CD4-positive, CD25-positive, alpha-beta regulatory T cell (primary cell): ENCODE measurements around the gene FOXP1. TPM values are rescaled to one million over a fixed set of nuclear protein-coding genes. Genes with fewer than 3 reads are reported as not detected.
A peak's percentile ranks its signal among the peaks of the same experiment; 100 is the strongest.

Experiments used
- ATAC-seq, 2 donors: fragments of 150-1000 bp; cut with Tn5 transposase; one replicate each; pipeline ENCODE4 v1.10.0; 2021; ENCODE audit warnings: low read depth in 2 of 2, moderate number of reproducible peaks in 2 of 2, moderate library complexity in 1 of 2
- DNase-seq, 3 donors: peaks; one replicate each; pipeline versions ENCODE4 v3.0.0 to v3.0.0-alpha.2; 2012 to 2022; ENCODE audit warnings: mixed read lengths in 1 of 3
- H3K27ac ChIP-seq: one replicate; pipeline ENCODE4 v1.7.0; 2013; ENCODE audit warnings: mild to moderate bottlenecking, low read length; ENCODE audit not compliant: insufficient read depth, poor library complexity, severe bottlenecking
- H3K27me3 ChIP-seq: one replicate; pipeline ENCODE4 v1.7.0; 2013; ENCODE audit warnings: low read length; ENCODE audit not compliant: control insufficient read depth, insufficient read depth
- H3K36me3 ChIP-seq: one replicate; pipeline ENCODE4 v1.7.0; 2013; ENCODE audit warnings: mild to moderate bottlenecking, low read length, moderate library complexity; ENCODE audit not compliant: control insufficient read depth, insufficient read depth
- H3K4me1 ChIP-seq: 2 replicates; pipeline ENCODE4 v1.7.0; 2013; ENCODE audit warnings: mild to moderate bottlenecking, low read length; ENCODE audit not compliant: insufficient read depth, control insufficient read depth, poor library complexity, severe bottlenecking
- H3K4me3 ChIP-seq: one replicate; pipeline ENCODE4 v1.7.0; 2013; ENCODE audit warnings: low read depth, mild to moderate bottlenecking, low read length, moderate library complexity
- H3K9me3 ChIP-seq, 2 experiments: 1 replicate in 1 of 2; 2 replicates in 1 of 2; pipeline ENCODE4 v1.7.0; 2013; ENCODE audit warnings: low read length in 2 of 2, mild to moderate bottlenecking in 1 of 2, moderate library complexity in 1 of 2; ENCODE audit not compliant: control insufficient read depth in 2 of 2
- H3K27ac Mint-ChIP-seq, 3 donors: one replicate each; pipeline ENCODE4 v1.8.0; 2020 to 2022; ENCODE audit warnings: mild to moderate bottlenecking in 3 of 3, mixed read lengths in 3 of 3, moderate library complexity in 2 of 3
- H3K27me3 Mint-ChIP-seq: one replicate; pipeline ENCODE4 v1.8.0; 2022; ENCODE audit warnings: mild to moderate bottlenecking, mixed read lengths
- H3K36me3 Mint-ChIP-seq: one replicate; pipeline ENCODE4 v1.8.0; 2020; ENCODE audit warnings: mixed read lengths
- H3K4me1 Mint-ChIP-seq, 4 donors: one replicate each; pipeline ENCODE4 v1.8.0; 2020 to 2022; ENCODE audit warnings: mixed read lengths in 4 of 4, mild to moderate bottlenecking in 1 of 4
- H3K4me3 Mint-ChIP-seq, 4 donors: one replicate each; pipeline ENCODE4 v1.8.0; 2020 to 2022; ENCODE audit warnings: mild to moderate bottlenecking in 4 of 4, mixed read lengths in 4 of 4, moderate library complexity in 3 of 4
- H3K9me3 Mint-ChIP-seq, 7 donors: one replicate each; pipeline ENCODE4 v1.8.0; 2020 to 2022; ENCODE audit warnings: mixed read lengths in 7 of 7, mild to moderate bottlenecking in 3 of 7, moderate library complexity in 2 of 7
- polyA plus RNA-seq, 4 donors: library from polyadenylated mRNA; unstranded; fragments of 300-500 nt; fragmentation: Illumina TruSeq; gene quantifications; one replicate each; pipeline ENCODE4 v1.2.3, GENCODE V29; 2021
- total RNA-seq: library from RNA; stranded (reverse); gene quantifications from one replicate; pipeline ENCODE4 v1.2.3, GENCODE V29; 2022

The FOXP1 gene
- total and polyA plus RNA-seq, 5 donors from 2014 or later: 301 to 599 (median 346) TPM

- Histone ChIP-seq H3K36me3 (peaks cover 22% of the 10 kb centered on the region), H3K27ac (no peak overlapping the region), H3K4me1 (peaks cover 30% of the 10 kb centered on the region), H3K9me3 (no peaks in the 10 kb centered on the region), H3K4me3 (no peak overlapping the region), H3K27me3 (no peaks in the 10 kb centered on the region)
- Mint-ChIP-seq H3K27me3 (no peaks in the 10 kb centered on the region), H3K4me1 (peaks cover 65 to 87% (median 71%) of the 10 kb centered on the region in 4 donors), H3K36me3 (peaks cover 37% of the 10 kb centered on the region), H3K27ac (peak overlapping the region; percentile 53 to 97 (median 71)), H3K4me3 (peak overlapping the region in 1 of 4 donors; percentile 78), H3K9me3 (no peaks in the 10 kb centered on the region)
- DNase-seq (no peak), ATAC-seq (no peak)
These were observed 460.9 kb downstream of the FOXP1 start for GRCh38 chr3:71122641-71123040.

- Mint-ChIP-seq H3K27me3 (no peaks in the 10 kb centered on the region), H3K27ac (peak overlapping the region; percentile 71 to 91 (median 72))
- H3K4me1 ChIP-seq: peaks cover 19% of the 10 kb centered on the region
These were observed 461.9 kb downstream of the FOXP1 start for GRCh38 chr3:71121429-71122167.

GRCh38 chr3:71120012-71120411 is 463.5 kb downstream of the FOXP1 start:
- no peaks in the 10 kb centered on the region for H3K9me3 Mint-ChIP-seq
- no peaks in the 10 kb centered on the region for H3K27me3 ChIP-seq
- DNase-seq (no peak), ATAC-seq (no peak)
- H3K36me3 Mint-ChIP-seq: peaks cover 48% of the 10 kb centered on the region
- peaks cover 26% of the 10 kb centered on the region for H3K36me3 ChIP-seq
- H3K4me3 ChIP-seq: peak overlapping the region; percentile 22
- H3K4me3 Mint-ChIP-seq: peak overlapping the region in 3 of 4 donors; percentile 3 to 17 (median 6)
- H3K4me1 Mint-ChIP-seq: peaks cover 66 to 85% (median 73%) of the 10 kb centered on the region in 4 donors
- H3K4me1 ChIP-seq: peaks cover 17% of the 10 kb centered on the region
- H3K9me3 ChIP-seq: no peaks in the 10 kb centered on the region
- H3K27ac Mint-ChIP-seq: peak overlapping the region in 1 of 3 donors; percentile 80
- no peaks in the 10 kb centered on the region for H3K27me3 Mint-ChIP-seq
- H3K27ac ChIP-seq: peak overlapping the region; percentile 6

More at GRCh38 chr3:71121429-71122167, 461.9 kb downstream of the FOXP1 start:
- H3K4me3 ChIP-seq: no peak overlapping the region
- H3K9me3 Mint-ChIP-seq: no peaks in the 10 kb centered on the region
- H3K9me3 ChIP-seq: no peaks in the 10 kb centered on the region
- ATAC-seq (no peak), DNase-seq (no peak)
- H3K4me3 Mint-ChIP-seq: peak overlapping the region in 2 of 4 donors; percentile 47 to 78
- H3K36me3 Mint-ChIP-seq: peaks cover 46% of the 10 kb centered on the region
- peak overlapping the region; percentile 29 for H3K27ac ChIP-seq
- no peaks in the 10 kb centered on the region for H3K27me3 ChIP-seq
- H3K36me3 ChIP-seq: peaks cover 26% of the 10 kb centered on the region
- H3K4me1 Mint-ChIP-seq: peaks cover 69 to 88% (median 74%) of the 10 kb centered on the region in 4 donors

GRCh38 chr3:71119171-71119570 is 464.4 kb downstream of the FOXP1 start:
- H3K4me1 ChIP-seq: peaks cover 11% of the 10 kb centered on the region
- no peak for ATAC-seq
- H3K36me3 Mint-ChIP-seq: peaks cover 45% of the 10 kb centered on the region
- no peaks in the 10 kb centered on the region for H3K9me3 Mint-ChIP-seq
- peak in 1 of 3 donors; percentile 38 for DNase-seq
- H3K4me1 Mint-ChIP-seq: peaks cover 61 to 87% (median 72%) of the 10 kb centered on the region in 4 donors
- H3K27ac ChIP-seq: peak overlapping the region; percentile 18
- H3K27ac Mint-ChIP-seq: peak overlapping the region; percentile 5 to 80 (median 70)
- no peaks in the 10 kb centered on the region for H3K27me3 ChIP-seq
- no peaks in the 10 kb centered on the region for H3K27me3 Mint-ChIP-seq
- peaks cover 33% of the 10 kb centered on the region for H3K36me3 ChIP-seq
- peak overlapping the region in 3 of 4 donors; percentile 0 to 8 (median 6) for H3K4me3 Mint-ChIP-seq
- peak overlapping the region; percentile 22 for H3K4me3 ChIP-seq
- H3K9me3 ChIP-seq: no peaks in the 10 kb centered on the region

GRCh38 chr3:71118436-71118835 is 465.1 kb downstream of the FOXP1 start:
- Histone ChIP-seq H3K4me3 (no peak overlapping the region), H3K4me1 (peaks cover 11% of the 10 kb centered on the region), H3K36me3 (peaks cover 38% of the 10 kb centered on the region), H3K27me3 (no peaks in the 10 kb centered on the region), H3K27ac (no peak overlapping the region), H3K9me3 (no peaks in the 10 kb centered on the region)
- Mint-ChIP-seq H3K27ac (no peak overlapping the region), H3K4me1 (peaks cover 62 to 86% (median 70%) of the 10 kb centered on the region in 4 donors), H3K9me3 (no peaks in the 10 kb centered on the region), H3K4me3 (no peak overlapping the region), H3K36me3 (peaks cover 46% of the 10 kb centered on the region), H3K27me3 (no peaks in the 10 kb centered on the region)
- ATAC-seq: no peak
- no peak for DNase-seq

- no peak overlapping the region for H3K27ac ChIP-seq
- Mint-ChIP-seq H3K27me3 (no peaks in the 10 kb centered on the region), H3K4me3 (peak overlapping the region in 2 of 4 donors; percentile 24), H3K4me1 (peaks cover 59 to 86% (median 67%) of the 10 kb centered on the region in 4 donors), H3K27ac (peak overlapping the region in 2 of 3 donors; percentile 72 to 76), H3K9me3 (no peaks in the 10 kb centered on the region), H3K36me3 (peaks cover 46% of the 10 kb centered on the region)
- H3K4me3 ChIP-seq: no peak overlapping the region
- no peak for ATAC-seq
- peaks cover 37% of the 10 kb centered on the region for H3K36me3 ChIP-seq
- H3K27me3 ChIP-seq: no peaks in the 10 kb centered on the region
- DNase-seq: no peak
- no peaks in the 10 kb centered on the region for H3K9me3 ChIP-seq
- H3K4me1 ChIP-seq: peaks cover 11% of the 10 kb centered on the region
These were observed 465.8 kb downstream of the FOXP1 start for GRCh38 chr3:71117572-71118247.

GRCh38 chr3:71114610-71115009 is 468.9 kb downstream of the FOXP1 start:
- no peak for DNase-seq
- no peaks in the 10 kb centered on the region for H3K27me3 ChIP-seq
- no peaks in the 10 kb centered on the region for H3K27me3 Mint-ChIP-seq
- peaks cover 42 to 86% (median 64%) of the 10 kb centered on the region in 4 donors for H3K4me1 Mint-ChIP-seq
- H3K36me3 ChIP-seq: peaks cover 55% of the 10 kb centered on the region
- no peak overlapping the region for H3K27ac ChIP-seq
- H3K9me3 ChIP-seq: no peaks in the 10 kb centered on the region
- H3K4me3 Mint-ChIP-seq: no peak overlapping the region
- peaks cover 60% of the 10 kb centered on the region for H3K36me3 Mint-ChIP-seq
- H3K4me1 ChIP-seq: peaks cover 10% of the 10 kb centered on the region
- H3K9me3 Mint-ChIP-seq: peaks cover 0 to 1% (median 0%) of the 10 kb centered on the region in 7 donors
- ATAC-seq: no peak
- no peak overlapping the region for H3K4me3 ChIP-seq
- H3K27ac Mint-ChIP-seq: peak overlapping the region in 2 of 3 donors; percentile 13 to 96
